ENCODE measurements around the gene XYLT1.
A peak's percentile ranks its signal among the peaks of the same experiment; 100 is the strongest.
"Not testable (repeated sequence)": the region's sequence is repeated elsewhere in the genome, so short reads cannot be mapped to it uniquely, and the experiment has no call there.

Gene XYLT1

DNA sequence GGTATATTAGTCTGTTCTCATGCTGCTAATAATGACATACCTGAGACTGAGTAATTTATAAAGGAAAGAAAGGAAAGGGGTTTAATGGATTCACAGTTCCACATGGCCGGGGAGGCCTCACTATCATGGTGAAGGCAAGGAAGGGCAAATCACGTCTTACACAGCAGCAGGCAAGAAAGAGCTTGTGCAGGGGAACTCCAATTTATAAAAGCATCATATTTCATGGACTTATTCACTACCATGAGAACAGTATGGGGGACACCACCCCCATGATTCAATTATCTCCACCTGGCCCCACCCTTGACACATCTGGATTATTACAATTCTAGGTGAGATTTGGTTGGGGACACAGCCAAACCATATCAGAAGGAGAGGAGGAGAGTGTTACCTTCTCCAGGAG, 17.7 kb upstream of the XYLT1 start:
- DNase-seq: no peak

DNA sequence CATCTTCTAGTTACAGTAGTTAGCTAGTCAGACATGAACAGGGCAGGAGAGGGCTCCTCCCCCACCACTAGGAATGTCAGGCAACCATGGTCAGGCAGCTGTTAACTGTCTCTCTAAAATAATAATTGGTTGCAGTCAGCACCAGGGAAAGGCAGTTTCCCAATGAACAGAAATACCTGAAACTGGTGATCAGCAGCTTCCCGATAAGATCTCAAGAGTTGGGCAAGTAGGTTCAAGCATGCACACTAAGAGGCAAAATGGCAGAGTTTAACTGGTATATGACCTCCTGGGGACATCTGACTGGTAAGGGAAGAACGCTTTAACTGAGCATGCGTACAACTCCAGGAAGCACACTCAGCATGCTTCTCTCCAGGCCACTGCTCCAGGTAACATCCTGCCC, 12.6 kb upstream of the XYLT1 start:
- no peak for DNase-seq

DNA sequence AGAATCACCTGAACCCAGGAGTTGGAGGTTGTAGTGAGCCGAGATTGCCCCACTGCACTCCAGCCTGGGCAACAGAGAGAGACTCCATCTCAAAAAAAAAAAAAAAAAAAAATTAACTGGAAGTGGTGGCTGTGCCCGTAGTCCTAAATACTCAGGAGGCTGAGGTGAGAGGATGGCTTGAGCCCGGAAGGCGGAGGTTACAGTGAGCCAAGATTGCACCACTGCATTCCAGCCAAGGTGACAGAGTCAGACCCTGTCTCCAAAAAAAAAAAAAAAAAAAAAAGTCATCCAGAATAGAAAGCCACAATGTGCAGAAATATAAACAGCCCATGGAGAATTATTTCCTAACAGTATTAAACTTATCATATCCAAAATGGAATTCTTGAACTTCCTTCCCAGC, 11.6 kb upstream of the XYLT1 start:
- DNase-seq: not testable (repeated sequence)

DNA sequence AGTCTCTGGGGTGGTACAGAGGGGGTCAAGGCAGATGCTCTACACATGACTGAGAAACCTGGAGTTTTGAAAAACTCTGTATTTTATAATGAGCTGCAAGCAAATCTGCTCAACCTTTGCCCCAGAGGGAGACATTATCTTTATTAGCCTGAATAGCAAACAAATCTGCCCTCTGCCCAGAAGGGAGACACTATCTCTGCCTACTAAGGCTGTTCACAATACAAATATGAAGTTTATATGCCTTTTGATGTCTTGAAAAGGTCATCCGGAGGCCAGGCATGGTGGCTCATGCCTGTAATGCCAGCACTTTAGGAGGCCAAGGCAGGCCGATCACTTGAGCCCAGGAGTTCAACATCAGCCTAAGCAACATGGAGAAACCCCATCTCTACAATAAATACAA, 11.0 kb upstream of the XYLT1 start:
- no peak for DNase-seq

DNA sequence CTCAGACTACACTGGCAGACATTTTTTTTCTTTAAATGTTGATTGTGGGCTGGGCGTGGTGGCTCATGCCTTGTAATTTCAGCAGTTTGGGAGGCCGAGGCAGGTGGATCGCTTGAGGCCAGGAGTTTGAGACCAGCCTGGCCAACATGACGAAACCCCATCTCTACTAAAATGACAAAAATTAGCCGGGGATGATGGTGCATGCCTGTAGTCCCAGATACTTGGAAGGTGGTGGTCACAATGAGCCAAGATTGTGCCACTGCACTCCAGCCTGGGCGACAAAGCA, 6.4 kb upstream of the XYLT1 start:
- DNase-seq: not testable (repeated sequence)

DNA sequence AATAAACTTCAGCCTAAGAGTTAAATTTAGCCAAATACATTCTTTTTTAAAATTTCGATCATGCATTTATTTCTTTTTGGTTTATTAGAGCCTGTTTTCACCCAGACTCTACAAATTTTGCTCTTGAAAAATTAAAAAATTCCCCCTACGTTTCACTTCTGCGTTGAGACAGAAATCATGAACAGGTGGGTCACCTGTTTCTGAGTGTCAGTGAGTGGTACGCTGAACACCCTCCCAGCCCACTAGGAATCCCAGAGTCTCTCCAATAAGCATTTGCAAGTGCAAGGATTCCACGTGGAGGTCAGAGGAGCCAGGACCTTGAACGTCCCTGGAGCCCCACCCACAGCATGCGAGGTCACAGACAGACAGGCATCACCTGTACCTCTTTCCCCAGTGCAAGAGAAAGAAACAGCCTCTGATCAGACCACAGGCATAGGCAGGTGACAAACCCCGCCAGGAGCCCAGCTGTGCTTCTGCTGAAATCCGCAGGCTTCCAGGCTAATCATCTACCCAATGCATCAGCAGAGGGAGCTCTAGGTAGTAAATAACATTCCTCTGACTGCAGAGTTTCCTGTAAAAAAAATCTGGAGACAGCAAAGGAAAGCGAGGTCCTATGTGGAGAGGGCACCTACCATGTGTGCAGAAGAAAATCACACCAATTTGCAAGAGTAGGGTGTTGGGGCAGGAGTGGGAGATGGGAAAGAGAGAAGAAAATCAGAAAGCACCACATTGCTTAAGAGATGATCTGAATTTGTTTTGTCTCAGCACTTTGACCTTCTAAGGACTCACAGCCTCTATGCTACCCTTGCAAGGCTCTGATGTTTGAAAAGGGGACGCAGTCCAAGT, 5.9 kb upstream of the XYLT1 start:
- DNase-seq: peak in 2 of 5 experiments; percentile 26 to 76

DNA sequence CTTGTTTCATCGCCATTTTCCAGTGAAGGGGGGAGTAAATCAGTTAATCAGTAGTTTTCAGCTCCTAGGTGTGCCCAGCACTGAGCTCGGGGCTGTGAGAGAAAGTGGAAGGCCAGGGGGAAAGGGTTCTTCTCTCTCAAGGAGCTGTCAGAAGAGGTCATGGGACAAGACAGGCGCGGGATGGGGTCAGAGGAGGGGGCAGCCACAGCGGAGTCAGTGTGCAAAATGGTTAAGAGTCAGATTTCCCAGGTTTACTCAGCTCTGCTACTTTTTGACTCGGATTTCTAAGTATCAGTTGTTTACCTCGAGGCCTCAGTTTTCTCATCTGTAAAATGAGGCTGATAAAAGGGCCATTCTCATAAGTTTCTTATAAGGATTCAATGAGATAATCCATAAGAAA, 4.3 kb upstream of the XYLT1 start:
- DNase-seq: peak in 1 of 5 experiments; percentile 75

DNA sequence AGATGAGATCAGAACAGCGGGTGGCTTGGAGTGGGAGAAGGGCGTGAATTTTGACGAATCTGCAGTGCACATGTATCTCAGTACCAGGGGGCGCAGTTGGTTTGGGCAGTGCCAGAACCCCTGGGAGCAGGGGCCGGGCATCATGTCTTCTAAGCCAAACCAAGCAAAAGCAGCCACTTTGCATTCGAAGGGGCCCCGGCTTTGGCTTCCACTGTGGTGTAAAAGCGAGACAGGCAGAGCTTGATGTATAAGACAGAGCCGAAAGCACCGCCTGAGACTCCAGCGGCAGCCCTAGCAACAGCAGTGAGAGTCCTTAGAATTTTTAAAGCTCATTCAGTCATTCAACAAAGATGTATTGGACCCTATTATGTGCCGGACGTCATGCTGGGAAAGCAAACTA, 3.8 kb upstream of the XYLT1 start:
- DNase-seq: peak in 1 of 5 experiments; percentile 39

DNA sequence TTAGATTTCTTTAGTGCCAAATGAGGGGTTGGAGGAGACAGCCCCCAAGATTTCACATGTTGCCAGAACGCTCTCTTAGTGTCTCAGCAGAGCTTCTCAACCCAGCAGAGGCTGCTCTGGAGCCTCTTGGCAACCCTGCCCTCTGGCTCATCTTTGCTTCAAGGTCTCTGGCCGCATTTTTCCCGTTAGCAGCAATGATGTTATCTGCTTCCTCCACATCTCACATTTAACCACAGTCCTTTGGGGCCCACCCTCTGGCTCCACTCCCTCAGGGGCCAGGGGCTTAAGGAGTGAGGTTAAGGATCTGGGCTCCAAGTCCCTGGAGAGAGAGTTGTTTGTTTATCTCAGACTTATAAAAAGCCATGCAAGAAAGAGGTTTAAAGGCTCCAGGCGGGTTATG, 3.3 kb upstream of the XYLT1 start:
- peak in 1 of 5 experiments; percentile 66 for DNase-seq

DNA sequence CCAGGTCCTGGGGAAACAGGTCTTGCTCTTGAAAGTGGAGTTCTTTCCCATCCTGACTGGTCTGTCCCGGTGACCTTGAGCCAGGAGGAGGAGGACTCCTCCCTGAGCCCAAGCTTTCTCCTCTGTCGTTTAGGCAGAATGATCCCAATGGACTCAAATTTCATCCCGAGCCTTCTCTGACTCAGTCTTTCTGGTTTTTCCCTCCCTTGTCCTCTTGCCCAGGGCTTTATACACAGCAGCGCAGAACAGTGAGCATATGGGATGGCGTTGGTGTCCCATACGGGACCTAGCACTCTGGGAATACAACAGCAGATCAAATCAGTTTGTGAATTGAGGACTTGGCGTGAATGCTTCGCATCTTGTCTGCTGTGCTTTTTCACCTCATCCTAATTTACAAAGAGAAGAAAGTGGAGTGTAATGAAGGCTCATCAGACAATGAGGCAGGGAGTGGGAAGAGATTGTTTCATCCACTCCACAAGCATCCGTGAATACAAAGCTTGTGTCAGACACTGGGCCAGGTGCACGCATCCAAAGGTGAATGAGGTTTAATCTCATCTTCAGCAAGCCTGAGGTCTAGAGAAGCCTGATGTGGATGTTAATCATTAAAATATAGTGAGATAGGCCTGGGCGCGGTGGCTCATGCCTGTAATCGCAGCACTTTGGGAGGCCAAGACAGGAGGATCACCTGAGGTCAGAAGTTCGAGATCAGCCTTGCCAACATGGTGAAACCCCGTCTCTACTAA, 1.1 kb upstream of the XYLT1 start:
- no peak for DNase-seq

DNA sequence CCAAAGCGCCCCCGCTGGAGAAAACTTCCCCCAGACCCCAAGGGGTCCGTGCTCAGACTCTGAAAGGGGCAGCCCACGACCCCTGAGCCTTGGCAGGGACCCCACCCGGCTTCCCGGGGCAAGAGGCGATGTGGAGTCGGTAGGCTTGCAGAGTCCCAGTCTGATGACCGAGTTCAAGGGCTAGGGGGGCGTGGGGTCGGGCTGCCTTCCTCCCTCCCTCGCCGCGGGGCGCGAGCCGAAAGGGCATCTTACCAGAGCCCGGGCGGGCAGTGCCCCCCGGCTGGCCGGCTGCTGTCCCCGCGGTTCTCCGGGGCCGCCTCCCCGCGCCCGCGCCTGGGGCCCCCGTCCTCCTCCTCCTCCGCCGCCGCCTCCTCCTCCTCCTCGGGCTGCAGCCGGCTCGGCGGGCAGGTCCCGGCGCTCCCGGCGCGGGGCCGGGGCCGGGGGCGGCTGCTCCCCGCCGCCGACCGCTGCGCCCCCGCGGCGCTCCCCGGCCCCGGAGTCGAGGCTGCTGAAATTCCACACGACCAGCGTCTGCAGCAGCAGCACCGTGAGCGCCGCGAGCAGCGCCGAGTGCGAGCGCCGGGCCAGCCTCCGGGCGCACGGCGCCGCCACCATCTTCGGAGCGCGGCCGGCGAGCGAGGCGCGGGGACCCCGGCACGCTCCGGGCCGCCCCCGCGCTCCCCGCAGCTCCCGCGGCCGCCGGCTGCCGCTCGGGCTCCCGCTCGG, 415 bp downstream of the XYLT1 start:
- peak in 1 of 5 experiments; percentile 16 for DNase-seq

DNA sequence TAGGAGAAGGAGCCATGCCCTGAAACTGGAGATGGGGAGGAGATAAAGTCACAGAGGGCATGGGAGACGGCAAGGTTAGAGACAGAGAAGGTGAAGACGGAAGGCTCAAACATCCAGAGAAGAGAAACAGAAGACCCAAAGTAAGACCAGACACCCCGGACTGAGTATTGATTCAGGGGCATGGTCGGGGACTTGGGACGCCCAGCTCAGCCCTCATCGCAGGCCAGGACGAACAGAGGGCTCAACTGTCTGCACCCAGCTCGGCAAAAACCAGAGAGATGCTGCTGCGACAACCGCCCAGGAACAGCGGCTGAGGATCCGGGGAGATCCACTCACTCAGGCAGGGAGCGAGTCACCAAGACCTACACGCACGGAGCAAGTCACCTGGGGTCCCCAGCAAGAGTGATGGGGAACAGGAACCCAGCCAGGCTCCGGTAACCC, 999 bp downstream of the XYLT1 start:
- DNase-seq: peak in 3 of 5 experiments; percentile 10 to 32 (median 17)

DNA sequence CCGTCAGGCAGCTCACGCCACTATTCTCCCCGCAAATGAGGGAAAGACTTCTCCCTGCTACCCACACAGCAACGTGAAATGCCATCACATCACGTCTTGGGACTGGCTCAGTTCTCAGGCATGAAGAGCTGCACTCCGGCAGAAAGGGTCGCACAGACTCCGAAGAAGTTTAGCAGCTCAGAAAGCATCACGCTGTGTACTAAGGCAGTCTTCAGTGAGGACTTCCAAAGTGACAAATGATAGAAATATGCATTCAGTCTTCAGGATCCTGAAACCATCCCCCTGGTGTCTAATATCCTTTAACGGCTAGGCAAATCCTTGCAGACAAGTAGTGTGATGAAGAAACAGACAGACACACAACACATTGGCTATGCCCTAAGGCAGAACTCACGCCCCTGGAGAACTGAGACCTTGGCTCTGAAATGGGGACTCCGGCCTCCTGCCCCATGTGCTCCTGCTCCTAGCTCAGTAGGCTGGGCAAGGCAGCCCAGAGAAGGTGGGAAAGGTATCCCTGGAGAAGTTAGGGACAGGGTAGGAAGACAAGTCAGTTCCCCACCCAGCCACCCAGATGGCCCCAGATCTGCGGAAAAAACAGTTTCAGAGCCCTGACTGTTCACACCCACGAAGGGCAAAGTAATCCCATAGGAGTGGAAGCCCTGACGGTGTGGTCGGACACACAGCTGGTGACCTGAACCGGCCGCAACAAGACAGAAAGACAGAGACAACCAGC, 1.6 kb downstream of the XYLT1 start:
- DNase-seq: no peak

DNA sequence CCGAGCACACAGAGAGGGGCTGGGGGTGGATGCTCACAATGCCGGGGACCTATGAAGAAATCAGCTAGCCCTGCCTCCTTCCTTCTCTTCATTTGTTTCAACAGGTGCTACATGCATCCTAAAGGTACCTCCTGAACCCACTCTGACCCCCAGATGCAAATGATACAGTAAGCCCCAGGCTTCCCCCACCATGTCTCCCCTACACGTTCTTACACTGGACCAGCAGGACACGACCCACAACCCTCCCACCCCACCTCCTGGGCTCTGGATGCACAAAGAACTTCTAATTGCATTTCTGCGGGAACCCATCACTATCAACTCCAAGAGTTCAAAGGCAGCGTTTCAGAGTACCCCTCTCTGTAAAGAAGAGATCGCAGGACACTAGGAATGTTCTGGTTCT, 2.1 kb downstream of the XYLT1 start:
- no peak for DNase-seq

DNA sequence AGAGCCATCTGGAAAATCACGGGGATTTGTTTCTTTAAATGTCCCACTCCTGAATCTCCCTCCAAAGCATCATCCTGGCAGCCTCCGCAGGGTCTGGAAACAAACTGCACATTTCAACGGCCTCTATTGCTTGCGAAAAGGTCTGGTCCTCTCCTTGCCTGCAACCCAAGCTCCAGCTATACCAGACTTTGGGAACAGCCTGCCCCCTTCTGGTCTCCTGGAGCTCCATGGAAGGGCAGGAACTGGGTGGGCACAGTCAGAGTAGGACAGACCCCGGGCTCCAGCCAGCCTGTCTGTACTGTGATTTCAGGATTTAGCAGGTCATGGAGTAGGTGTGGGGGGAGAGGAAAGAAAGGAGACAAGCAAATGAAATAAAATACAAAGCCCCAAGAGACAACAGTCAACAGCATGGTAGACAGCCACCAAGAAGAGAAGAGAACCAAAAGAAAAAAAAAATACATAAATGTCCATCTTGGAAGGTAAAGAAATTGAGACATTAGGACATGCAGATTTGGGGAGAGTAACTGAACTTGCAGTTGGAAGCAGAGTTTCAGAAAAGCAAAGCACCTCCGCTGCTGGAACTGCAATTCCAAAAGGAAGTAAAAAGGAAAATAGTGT, 2.7 kb downstream of the XYLT1 start:
- peak in 1 of 5 experiments; percentile 42 for DNase-seq

DNA sequence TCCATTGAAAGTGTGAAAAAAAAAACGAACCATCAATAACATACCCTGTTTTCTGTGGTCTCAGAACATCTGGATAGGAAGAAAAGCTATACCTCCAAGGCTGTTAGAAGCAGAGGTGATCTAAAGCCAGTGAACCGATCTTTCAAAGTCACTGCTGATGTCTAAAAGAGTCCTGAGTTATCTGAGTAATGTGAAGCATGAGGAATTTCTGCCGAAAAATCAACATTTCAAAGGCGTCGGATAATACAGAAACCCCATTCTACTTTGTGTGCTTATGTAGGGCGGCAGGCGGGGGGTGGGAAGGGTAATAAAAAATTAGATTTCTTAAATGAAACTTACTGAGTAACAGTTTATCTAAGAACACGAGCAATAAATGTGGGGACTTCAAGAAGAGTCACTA, 3.9 kb downstream of the XYLT1 start:
- no peak for DNase-seq

DNA sequence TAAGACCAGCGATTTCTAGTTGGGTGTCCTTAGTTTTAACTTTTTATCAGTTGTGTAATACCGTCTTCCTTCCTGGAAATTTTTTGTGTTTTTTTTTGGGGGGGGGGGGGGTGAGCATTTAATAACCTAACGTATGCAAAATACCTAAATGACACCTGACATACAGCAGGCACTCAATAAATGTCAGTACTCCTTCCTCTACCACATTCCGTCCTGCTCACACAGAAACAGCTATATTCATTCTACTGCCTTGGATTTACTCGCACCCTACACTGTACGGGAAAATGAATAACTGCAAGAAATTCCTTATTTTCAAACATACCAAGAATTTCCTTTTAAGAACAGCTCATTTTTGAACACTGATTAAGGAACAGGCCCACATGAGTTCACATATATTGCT, 5.3 kb downstream of the XYLT1 start:
- no peak for DNase-seq

DNA sequence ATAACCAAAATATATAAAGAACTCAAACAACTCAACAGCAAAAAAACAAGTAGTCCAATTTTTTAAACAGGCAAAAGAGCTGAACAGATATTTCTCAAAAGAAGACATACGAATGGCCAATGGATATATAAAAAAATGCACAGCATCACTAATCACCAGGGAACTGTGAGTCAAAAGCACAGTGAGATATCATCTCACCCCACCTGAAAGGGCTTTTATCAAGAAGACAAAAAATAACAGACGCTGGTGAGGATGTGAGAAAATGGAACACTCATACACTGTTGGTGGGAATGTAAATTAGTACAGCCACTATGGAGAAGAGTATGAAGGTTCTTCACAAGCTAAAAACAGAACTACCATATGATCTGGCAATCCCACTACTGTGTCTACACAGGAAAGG, 7.4 kb downstream of the XYLT1 start:
- peak in 1 of 5 experiments; percentile 69 for DNase-seq

DNA sequence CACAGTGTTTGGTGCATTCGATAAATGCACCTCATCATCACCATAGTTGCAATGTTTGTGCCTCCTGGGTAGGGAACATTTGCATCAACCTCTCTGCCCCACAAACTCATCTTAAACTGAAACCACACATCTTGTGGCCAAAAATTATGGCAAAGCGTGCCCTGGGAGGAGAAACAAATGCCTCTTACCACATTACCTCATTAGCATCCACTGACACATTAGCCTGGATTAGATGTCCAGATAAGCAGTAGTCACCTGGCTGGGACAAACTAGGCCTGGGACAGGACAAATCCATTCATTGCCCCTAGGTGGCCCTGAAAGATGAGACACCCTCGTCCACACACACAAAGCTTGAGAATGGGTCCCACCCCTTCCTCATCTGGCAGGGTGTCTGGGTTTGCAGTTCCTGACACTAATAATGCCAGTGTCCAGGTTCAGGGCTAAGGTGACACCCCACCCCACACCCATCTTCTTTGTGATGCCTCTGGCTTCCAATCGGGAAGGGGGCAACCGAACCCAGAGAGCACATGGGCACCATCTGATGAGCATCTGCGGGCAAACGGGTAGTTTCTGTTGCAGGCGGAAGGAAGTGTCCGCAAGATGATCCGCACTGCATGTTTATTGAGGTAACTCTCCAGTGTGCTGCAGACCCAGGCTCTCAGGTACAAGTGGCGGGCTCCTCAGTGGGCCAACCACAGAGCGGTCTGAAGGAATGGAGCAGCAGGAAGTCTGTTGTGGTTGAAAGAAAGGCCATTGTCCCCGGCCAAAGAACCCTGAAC, 8.6 kb downstream of the XYLT1 start:
- DNase-seq: peak in 1 of 5 experiments; percentile 49

DNA sequence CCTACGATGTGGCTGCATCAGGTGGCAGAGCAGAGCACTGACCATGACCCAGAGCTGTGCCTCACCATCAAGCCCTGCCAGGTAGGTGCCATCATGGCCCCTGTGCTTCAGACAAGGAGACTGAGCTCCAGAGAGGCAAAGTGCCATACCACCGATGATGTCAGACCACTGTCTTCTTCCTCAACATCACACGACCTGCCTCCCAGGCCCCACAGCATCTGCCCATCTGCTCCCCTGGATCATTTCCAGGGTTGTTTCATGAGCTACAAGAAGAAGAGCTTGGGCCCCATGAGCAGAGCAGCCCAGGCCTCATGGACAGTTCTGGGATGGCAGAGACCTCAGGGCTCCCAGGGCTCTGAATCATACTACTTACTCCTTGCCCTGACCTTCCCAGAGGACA, 9.9 kb downstream of the XYLT1 start:
- DNase-seq: no peak

DNA sequence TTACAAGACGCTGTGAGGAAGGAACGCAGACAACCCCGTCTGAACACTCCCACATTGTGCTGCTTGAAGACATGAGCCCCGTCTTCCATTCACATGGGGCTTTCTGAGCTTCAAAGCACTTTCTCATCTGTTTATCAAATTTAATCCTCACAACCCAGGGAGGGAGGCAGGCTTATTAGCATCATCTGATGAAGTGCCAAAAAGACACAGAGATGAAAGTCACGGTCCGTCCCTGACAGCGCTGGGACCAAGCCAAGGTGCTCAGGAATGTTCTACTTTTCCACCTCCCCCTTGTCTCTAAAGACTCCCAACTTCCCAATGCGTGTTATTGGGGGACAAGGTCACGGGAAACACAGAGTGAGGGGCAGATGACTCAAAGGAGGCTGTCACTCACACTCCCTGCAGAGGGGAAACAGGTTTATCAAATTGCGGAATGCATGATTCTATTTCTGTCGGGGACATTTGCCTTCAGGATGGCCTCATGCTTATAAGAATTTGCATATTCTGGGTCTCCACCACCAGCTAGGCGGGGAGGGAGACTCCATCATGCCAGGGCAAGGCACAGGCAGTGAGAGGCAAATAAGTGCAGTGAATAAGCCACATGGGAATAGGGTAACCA, 10.7 kb downstream of the XYLT1 start:
- no peak for DNase-seq

All from T-helper 2 cell (primary cell).